HG02885 (cell line): Measurements from ENCODE around the gene SNAPC4.
A peak's percentile ranks its signal among the peaks of the same experiment; 100 is the strongest.

ENCODE experiments used
- ATAC-seq: cut with Tn5 transposase; IDR thresholded peaks from one replicate; pipeline ENCODE4 v1.9.1; 2021; ENCODE audit warnings: mild to moderate bottlenecking; ENCODE audit not compliant: unreplicated experiment, poor library complexity

The SNAPC4 gene

DNA sequence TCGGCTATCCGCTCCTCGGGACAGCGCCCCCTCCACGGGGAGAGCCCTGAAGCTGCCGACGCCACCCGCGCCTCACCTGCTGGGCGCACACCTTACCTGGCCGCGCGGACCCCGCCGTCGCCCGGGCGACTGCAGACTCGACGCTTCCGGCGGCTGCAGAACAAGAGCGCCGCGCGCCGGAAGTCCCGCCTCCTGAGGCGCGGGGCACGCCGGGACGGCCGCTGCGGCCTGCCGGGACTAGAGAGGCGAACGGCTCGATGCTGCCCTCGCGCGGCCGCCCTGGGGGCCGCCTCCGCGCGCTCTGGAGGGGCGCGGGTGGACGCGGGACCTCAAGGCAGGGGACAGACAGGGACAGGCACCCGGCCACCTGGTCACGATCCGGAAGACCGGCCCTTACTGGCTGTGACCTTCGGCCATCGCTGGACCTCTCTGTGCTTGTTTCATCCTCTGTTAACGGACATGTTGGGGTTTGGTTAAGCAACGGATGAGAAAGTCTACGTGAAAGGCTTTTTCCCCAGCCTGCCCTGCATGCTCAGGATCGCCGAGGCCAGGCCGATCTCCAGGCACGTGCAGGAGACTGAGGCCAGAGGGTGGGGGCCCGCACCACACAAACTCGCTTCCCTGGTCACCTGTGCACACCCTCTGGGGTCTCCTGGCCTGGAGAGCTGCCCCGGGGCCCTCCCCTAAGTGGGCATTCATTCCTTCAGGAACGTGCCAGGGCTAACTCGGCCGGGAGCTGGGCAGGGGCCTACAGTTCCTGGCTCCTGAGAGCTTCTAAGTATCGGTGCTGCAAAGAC lies at the start of gene SNAPC4:
TSS of gene SNAPC4 (minus strand) at position 133 of the 797 bp plus-strand sequence. CDS start 1,742 bp downstream, outside the sequence.
- peak; percentile 76 for ATAC-seq

- no peak for ATAC-seq
These were observed 48.7 kb upstream of the SNAPC4 start for GRCh38 chr9:136448655-136449054.

DNA sequence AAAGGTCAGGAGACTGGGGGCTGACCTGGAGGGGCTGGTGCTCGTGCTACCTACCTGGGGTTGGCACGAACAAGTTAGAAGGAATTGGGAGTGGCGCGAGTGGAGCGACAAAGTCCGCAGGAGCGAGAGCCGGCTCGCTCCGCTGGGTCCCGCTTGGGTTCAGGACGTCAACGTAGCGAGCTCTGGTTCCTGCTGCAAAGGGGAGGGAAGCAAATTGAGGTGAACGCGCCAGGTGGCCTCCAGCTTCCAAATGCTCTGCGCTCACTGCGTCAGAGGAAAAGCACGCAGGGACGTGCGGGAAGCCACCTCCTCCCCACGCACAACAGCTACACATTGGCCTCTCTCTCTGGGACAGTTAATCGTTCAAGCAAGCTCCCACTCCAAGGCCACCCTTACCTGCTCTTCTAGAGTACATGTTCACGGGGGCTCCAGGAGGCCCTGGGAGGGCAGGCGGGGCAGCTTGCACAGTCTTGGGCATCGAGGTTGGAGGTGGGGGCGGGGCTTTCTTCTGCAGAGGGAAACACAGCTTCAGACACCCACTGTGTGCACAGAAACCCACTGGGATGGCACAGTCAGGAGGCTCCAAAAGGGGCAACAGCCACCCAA lies 47.3 kb upstream of the SNAPC4 start:
- ATAC-seq = no peak

GRCh38 chr9:136445799-136446198 lies 45.8 kb upstream of the SNAPC4 start:
- no peak for ATAC-seq

- no peak for ATAC-seq
These were observed 44.1 kb upstream of the SNAPC4 start for GRCh38 chr9:136444102-136444501.

GRCh38 chr9:136443687-136444086 lies 43.7 kb upstream of the SNAPC4 start:
- ATAC-seq = no peak

DNA sequence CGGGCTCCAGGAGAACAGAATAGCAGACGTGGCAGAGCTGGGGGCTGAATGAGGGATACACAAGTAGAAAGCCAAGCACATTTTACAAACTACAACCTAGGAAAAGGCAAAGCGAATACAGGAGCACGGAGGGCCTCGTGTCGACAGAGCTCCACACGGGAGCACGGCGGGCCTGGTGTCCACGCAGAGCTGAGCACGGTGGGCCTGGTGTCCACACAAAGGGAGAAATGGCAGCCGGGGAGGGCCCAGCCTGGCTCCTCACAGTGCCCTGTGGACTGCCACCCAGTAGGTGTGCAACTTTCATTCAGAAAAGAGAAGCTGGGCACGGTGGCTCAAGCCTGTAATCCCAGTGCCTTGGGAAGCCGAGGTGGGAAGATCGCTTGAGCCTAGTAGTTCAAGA lies 43.1 kb upstream of the SNAPC4 start:
- no peak for ATAC-seq

DNA sequence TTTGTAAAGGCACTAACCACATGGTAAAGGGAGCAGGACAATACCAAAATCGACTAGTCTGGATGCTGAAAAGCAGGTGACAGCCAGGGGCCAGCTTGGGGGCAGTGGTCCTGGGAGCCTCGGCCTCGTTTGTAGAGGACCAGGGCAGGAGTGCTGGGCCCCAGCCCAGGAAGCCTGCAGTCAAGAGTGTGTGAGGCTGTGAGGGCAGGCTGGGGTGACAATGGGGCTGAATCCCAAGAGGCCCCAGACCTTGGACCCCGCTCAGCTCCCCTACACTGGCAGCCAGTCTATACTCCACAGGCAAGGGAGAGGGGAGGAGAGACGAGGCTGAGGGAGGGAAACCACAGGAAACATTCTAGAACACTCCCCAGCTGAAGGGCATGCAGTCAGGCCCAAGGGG lies 42.3 kb upstream of the SNAPC4 start:
- no peak for ATAC-seq

- no peak for ATAC-seq
These were observed 41.8 kb upstream of the SNAPC4 start for GRCh38 chr9:136441681-136442245.

DNA sequence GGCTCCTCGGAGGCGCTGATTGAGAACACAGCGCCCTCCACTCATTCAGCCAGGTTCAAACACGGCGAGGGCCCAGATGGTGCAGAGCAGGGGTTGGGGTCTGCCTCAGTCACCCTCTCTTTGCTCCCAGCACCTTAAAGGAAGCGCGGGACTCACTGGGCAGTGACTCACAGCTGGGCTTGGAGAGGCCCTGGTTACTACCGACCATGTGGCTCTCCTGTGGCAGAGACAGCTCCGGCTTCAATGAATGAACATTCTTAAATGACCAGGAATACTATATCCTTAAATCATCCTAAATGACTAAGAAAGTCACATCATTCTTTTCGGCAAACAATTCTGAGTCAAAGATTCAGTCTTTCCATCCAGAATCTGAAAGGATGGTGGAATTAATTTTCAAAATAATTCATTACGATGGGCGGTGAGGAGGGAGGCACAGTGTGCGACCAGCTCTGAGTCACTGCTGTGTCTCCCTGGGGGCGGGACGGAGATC lies 41.3 kb upstream of the SNAPC4 start:
- ATAC-seq = no peak

GRCh38 chr9:136439481-136440408 lies 39.8 kb upstream of the SNAPC4 start, which contains the start of gene INPP5E:
Gene INPP5E (minus strand): TSS chr9:136439845. CDS start chr9:136439419, 426 bp downstream.
- ATAC-seq = peak; percentile 77

DNA sequence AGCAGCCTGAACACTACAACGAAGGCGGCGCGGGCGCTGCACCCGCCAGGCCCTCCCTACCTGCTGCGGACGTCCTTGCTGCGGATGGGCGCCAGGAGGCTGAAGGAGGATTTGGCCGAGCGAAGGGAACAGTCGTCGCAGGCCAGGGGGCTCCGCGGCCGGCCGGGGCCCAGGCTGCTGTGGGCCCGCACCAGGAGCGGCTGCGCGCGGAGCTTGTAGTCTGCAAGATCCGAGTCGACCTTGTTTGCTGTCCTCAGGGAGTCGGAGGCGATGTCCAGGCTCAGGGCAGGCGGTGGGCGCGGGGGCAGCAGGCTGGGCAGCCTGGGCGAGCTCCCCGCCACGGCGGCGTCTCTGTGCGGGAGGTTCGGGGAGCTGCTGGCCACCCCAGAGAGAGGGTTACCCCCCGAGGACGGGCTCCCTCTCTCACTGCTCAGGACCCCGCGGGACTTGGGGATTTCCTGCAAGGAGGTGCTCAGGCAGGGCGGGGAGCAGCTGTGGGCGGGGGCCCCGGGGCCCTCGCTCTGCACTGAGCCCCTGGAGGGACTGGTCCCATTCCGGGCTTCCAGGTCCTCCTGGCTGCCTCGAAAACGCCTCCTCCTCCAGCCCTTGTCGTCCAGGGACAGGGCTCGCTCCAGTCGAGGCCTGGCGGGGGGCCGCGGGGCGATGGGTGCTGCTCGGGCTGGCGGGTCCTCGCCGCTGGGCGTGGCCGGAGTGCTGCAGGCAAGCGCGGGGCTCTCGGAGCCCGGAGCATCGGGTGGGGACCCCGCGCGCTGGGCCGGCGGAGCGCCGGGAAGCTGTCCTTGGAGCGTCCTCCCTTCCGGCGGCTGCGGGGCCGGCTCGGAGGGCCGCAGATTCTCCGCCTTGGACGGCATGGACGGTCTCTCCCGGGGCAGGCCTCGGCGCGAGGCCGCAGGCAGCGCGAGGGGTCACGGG lies 38.8 kb upstream of the SNAPC4 start:
- peak; percentile 50 for ATAC-seq

DNA sequence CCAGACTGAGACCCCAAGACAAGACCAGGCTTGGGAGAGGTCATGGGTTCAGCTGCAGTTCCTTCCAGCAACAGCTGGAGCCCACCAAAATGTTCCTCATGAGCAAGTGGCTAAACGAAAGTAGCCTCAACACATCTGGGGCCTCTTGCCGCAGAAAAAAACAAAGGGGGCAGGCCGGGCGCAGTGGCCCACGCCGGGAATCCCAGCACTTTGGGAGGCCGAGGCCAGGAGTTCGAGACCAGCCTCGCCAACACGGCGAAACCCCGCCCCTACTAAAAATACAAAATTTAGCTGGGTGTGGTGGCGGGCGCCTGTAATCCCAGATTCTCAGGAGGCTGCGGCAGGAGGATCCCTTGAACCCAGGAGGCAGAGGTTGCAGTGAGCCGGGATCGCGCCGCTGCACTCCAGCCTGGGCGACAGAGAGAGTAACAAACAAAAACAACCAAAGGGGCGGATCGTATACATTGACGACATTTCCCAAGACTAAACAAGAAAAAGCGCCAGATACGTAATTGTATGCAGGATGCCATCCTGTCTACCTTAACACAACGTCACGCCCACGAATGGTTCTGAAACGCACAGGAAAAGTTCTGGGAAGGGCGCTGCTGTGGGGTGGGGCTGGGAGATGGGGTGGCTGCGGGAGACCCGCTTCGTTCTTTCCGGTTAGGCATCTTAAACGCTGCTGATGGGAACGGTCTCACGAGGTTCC lies 38.0 kb upstream of the SNAPC4 start:
- no peak for ATAC-seq

- no peak for ATAC-seq
These were observed 37.5 kb upstream of the SNAPC4 start for GRCh38 chr9:136437430-136437829.

GRCh38 chr9:136436055-136436634 lies 36.2 kb upstream of the SNAPC4 start:
- ATAC-seq = no peak

DNA sequence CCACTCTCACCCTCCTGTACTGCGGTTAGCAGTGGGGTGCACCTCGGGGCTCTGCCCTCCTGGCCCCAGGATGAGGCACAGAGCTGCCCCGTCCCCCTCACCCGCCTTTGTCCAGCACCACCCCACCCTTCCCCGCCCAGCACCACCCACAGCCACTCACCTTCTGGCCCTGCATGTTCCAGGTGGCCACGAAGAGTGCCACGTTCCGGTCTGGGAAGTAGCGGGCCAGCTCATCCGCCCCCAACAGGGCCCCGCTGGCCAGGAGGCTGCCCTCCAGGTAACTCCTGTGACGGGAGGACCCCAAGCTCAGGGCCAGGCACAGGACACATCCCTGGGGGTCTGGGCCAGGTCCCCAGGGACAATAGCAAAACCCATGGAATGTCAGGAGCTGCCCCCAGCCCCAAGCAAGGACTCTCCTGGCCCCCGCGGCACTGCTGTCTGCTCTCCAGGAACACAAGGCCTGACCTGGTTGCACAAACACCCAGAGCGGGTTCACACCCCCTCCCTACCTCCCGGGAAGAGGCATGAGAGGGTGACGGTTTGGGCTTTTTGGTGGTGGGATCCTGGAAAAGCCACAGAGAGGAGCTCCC lies 34.7 kb upstream of the SNAPC4 start:
- no peak for ATAC-seq

GRCh38 chr9:136433849-136434579 lies 34.0 kb upstream of the SNAPC4 start:
- no peak for ATAC-seq
